Omental fat pad (tissue), 4 donors: ENCODE data around the gene KDELR3. TPM values are rescaled to one million over a fixed set of nuclear protein-coding genes. Genes with fewer than 3 reads are reported as not detected.

Experiments
- ATAC-seq: fragments of 150-250 bp; one replicate; pipeline ENCODE4 v1.9.1; 2016; ENCODE audit warnings: mild to moderate bottlenecking, moderate library complexity; ENCODE audit not compliant: low FRiP score
- DNase-seq: peaks from one replicate; pipeline ENCODE4 v3.0.0-alpha.2; 2019; ENCODE audit warnings: low spot score
- total RNA-seq, 4 donors: library from RNA; depleted of rRNA; stranded (reverse); fragments of >200 nt; gene quantifications; one replicate each; pipeline ENCODE4 v1.1.0, GENCODE V29; 2016
- TF ChIP-seq, protein P1 (sequence below), 3 donors: fragments of 450-650 bp; IDR thresholded peaks; one replicate each; pipeline ENCODE4 v1.5.1; 2016 to 2017; ENCODE audit warnings: antibody characterized with exemption in 3 of 3, mild to moderate bottlenecking in 3 of 3, moderate library complexity in 2 of 3

KDELR3 gene
- total RNA-seq, 4 donors from 2014 or later, result 10.2 to 30.6 (median 15.1) TPM

DNA sequence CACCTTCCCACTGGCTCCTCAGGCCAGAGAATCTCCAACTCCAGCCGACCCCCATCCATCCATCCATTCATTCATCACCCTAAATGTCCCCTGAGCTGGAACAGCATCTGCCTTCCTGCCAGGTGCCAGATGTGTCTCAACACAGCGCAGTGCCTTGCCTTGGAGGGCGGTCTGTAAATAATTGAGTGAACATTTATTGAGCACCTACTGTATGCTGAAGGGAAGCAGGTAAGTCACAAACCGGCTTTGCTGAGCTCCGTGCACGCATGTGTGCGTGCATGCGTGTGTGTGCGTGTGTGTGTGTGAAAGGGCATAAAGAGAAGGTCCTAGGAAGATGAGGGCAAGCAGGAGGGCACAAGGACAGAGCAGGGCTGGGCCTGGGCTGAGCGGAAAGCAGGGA, 23.1 kb upstream of the KDELR3 start:
- ATAC-seq (no peak), DNase-seq (no peak)
- TF ChIP-seq, protein P1, sequence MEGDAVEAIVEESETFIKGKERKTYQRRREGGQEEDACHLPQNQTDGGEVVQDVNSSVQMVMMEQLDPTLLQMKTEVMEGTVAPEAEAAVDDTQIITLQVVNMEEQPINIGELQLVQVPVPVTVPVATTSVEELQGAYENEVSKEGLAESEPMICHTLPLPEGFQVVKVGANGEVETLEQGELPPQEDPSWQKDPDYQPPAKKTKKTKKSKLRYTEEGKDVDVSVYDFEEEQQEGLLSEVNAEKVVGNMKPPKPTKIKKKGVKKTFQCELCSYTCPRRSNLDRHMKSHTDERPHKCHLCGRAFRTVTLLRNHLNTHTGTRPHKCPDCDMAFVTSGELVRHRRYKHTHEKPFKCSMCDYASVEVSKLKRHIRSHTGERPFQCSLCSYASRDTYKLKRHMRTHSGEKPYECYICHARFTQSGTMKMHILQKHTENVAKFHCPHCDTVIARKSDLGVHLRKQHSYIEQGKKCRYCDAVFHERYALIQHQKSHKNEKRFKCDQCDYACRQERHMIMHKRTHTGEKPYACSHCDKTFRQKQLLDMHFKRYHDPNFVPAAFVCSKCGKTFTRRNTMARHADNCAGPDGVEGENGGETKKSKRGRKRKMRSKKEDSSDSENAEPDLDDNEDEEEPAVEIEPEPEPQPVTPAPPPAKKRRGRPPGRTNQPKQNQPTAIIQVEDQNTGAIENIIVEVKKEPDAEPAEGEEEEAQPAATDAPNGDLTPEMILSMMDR (IDR thresholded peaks at IDR 0.05), result no peak

DNA sequence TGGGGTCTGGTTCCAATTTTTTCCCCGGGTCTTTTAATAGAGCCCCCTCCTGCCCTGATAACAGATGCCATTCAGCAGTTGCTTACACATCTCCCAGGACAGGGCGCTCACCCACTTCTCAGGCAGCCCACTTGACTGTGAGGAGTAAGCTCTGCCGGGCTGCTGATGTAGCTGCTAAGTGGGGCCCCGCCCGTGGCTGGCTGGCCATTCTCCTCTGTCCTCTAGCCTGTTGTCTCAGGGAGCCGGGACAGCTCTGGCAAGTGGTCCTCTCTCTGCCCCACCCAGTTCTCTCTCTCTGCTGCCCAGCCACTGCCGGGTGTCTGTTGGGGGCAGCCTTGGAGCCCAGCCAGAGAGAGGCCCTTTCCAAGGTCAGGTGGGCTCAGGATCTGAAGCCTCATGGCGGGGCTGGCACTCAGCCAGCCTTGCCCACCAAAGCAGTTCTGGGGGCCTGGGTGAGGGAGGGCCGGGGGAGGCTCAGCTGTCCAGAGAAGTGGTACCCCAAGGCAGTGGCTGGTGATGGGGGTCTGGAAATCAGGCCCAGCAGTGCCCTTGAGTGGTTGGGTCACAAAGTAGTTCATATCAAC, 21.8 kb upstream of the KDELR3 start:
- TF ChIP-seq, protein P1 (IDR thresholded peaks at IDR 0.05), result no peak
- DNase-seq, result no peak

DNA sequence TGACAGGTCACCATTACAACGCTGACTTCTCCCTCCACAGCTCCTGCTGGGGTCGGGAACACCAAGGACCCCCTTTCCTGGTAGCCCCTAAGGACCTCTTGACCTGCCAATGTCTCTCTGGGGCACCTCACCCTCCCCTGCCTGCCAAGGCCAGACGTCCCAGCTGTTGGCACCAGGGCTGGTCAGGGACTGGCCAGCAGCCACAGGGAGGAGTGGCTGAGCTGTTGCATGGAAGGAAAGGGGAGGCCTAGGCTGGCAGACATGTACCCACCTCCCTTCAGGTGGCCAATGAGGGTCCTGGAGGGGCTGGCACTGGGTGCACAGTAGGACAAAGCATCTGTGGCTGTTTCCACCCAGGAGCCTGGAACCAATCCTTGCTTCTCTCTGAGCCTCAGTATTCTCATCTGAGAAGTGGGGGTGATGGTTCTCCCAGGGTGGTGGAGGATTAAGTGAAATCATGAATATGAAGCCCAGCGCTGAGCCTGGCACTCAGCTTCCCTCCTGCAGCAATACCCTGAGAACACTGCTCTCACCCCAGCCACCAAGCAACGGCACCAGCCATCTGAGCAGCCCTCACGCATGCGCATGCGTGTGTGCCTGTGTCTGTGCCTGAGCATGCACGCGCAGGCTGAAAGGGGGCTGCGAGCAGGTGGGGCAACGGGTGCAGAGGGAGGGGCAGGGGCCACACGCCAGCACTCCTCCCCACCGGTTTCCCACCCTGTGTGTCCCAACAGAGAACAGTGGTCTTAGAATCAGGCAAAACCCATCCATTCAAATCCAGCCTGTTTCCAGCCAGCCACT, 18.8 kb upstream of the KDELR3 start:
- ATAC-seq (no peak), DNase-seq (no peak)

More for the DNA sequence above, 21.8 kb upstream of the KDELR3 start:
- ATAC-seq, result no peak

DNA sequence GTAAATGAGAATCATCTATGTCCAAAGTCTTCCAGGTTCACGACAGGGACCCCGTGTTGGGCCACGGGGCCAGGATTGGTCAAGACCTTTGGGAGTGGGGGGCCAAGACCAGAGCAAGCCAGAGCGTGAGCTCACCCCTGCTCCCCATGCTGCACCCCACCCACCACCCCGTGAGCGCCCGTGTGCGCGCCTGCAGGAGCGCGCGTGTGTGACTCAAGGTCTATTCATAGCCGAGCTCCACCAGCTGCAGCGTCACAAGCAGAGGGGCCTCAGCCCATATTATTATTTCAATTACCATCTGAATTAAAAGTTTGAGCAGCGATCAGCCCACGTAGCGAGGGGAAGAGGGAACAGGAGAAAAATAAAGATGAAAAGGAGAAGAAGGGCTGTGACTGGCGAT, 18.1 kb upstream of the KDELR3 start:
- DNase-seq (no peak), ATAC-seq (no peak)
- TF ChIP-seq, protein P1 (IDR thresholded peaks at IDR 0.05), result no peak

More for the DNA sequence above, 18.8 kb upstream of the KDELR3 start:
- TF ChIP-seq, protein P1 (IDR thresholded peaks at IDR 0.05), result no peak

DNA sequence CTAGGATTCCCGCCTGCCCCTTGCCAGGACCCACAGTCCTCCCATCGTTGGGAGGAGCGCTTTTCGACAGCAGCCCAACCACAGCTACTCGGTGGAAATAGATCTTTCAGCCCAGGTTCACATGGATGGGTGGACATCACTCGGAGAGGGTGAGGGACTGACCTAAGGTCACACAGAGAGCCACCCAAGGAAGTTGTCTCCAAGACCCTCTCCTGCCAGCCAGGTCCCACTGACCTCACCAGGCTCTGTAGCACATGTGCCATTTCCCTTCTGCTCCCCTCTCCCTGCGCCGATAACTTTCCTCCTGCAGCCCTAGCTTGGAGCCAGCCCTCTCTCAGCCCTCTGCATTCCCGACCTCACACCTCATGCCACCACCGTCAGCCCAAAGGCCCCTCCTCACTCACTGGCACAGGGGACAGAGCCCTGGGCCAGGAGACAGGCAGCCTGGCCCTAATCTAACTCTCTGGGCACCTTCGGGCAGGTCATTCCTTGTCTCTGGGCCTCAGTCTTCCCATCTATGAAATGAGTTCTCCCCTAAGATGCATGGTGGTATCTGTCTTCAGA, 17.6 kb upstream of the KDELR3 start:
- no peak for DNase-seq
- ATAC-seq, result no peak
- TF ChIP-seq, protein P1 (IDR thresholded peaks at IDR 0.05), result no peak

DNA sequence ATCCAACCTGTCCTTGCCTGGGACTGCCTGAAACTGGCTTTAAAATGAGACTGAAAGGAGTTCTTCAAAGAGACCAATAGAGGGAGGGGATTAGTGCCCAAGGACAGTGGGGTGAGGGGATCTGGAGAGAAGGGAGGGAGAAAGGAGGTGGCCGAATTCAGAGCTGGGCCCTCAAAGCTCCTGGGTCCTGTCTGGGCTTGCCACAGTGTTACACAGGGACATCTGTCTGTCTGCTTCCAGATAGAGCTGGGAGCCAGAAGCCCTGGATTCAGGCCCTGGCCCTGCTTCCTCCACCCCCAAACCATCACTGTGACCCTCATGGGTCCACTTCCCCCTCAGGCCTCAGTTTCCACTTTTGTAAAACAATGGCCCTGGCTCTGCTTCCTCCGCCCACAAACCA, 16.5 kb upstream of the KDELR3 start:
- no peak for ATAC-seq
- TF ChIP-seq, protein P1 (IDR thresholded peaks at IDR 0.05), result no peak
- no peak for DNase-seq
